Sigmoid colon (tissue), 7 donors: ENCODE measurements around the gene DYNC1I1. TPM values are rescaled to one million over a fixed set of nuclear protein-coding genes. Genes with fewer than 3 reads are reported as not detected.

ENCODE experiments used
- DNase-seq: peaks from one replicate; pipeline ENCODE4 v3.0.0-alpha.2; 2019
- H3K27ac ChIP-seq, 4 donors: fragments of 200-600 bp; sonication (generic); one replicate each; pipeline ENCODE4 v1.5.1; 2016 to 2019; ENCODE audit warnings: mild to moderate bottlenecking in 1 of 4
- H3K27me3 ChIP-seq, 3 donors: fragments of 200-600 bp; sonication (generic); one replicate each; pipeline ENCODE4 v1.5.1; 2019; ENCODE audit warnings: mild to moderate bottlenecking in 1 of 3
- H3K36me3 ChIP-seq, 4 donors: fragments of 200-600 bp; sonication (generic); one replicate each; pipeline ENCODE4 v1.5.1; 2016 to 2019
- H3K4me1 ChIP-seq, 4 donors: fragments of 200-600 bp; sonication (generic); one replicate each; pipeline ENCODE4 v1.5.1; 2017 to 2019
- H3K4me3 ChIP-seq, 4 donors: fragments of 200-600 bp; sonication (generic); one replicate each; pipeline ENCODE4 v1.5.1; 2017 to 2019; ENCODE audit warnings: mild to moderate bottlenecking in 2 of 4, moderate library complexity in 1 of 4
- H3K9me3 ChIP-seq, 4 donors: fragments of 200-600 bp in 3 of 4; sonication (generic) in 3 of 4; one replicate each; pipeline versions ENCODE4 v1.5.1 to v1.6.1; 2013 to 2019
- EP300 ChIP-seq, 4 donors: sonication (generic); formaldehyde crosslinking; IDR thresholded peaks; one replicate each; pipeline ENCODE4 v1.6.1; 2017; ENCODE audit warnings: antibody characterized with exemption in 4 of 4
- POLR2A ChIP-seq, 2 donors: fragments of 450-650 bp; IDR thresholded peaks; one replicate each; pipeline ENCODE4 v1.6.1; 2016; ENCODE audit warnings: antibody characterized with exemption in 2 of 2, mild to moderate bottlenecking in 2 of 2, moderate library complexity in 2 of 2
- POLR2AphosphoS5 ChIP-seq, 4 donors: sonication (generic); formaldehyde crosslinking; IDR thresholded peaks; one replicate each; pipeline ENCODE4 v1.6.1; 2017; ENCODE audit warnings: antibody characterized with exemption in 4 of 4
- WGBS, 2 donors: extraction: QIAGEN DNeasy Blood & Tissue Kit; methylation state at CpG; one replicate each; pipeline ENCODE4 v1.1.7; 2013; 5-methylcytosine and 5-hydroxymethylcytosine counted together
- intact Hi-C: fragments of 100-400 bp; cut with DNase I; formaldehyde crosslinking; loops from one replicate; pipeline ENCODE4 v1.15.1; 2023
- polyA plus RNA-seq, 3 donors: library from polyadenylated mRNA; stranded (reverse); fragments of 200-250 nt; gene quantifications; one replicate each; pipeline ENCODE4 v1.2.3, GENCODE V29; 2013
- total RNA-seq, 4 donors: library from RNA; depleted of rRNA; stranded (reverse); fragments of >200 nt; gene quantifications; one replicate each; pipeline ENCODE4 v1.1.0, GENCODE V29; 2016
- TF ChIP-seq, protein P1 (sequence below), 4 experiments: fragments of 450-650 bp in 3 of 4; fragments of 200-600 bp in 1 of 4; IDR thresholded peaks; one replicate each; pipeline ENCODE4 v1.5.1; 2016 to 2019; ENCODE audit warnings: antibody characterized with exemption in 4 of 4, mild to moderate bottlenecking in 3 of 4, moderate library complexity in 2 of 4
- donor health status: healthy with polysubstance abuse.
- donor health status: Bipolar disorder and iron deficiency.
- donor health status: healthy.

The DYNC1I1 gene
- total and polyA plus RNA-seq, 7 donors: 0.92 to 65.2 (median 45.1) TPM; not detected in 1

DNA sequence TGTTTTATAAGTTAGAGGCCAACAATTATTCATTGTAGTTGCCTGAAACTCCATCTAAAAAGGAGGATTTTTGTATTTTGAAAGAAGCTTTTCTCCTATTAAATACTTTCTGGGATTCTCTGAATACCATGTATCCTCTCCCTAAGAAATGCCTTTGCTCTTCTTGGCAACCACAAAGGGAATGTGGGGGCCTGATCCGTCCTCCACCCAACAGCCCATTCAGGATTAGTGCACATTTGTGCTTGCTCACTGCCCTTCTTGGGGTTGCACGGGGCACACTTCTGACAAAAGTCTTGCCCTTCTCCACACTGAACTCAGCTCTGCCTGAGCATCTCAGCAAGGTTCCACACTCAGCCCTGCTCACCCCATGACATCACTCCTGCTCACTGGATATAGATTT is 355.4 kb downstream of the DYNC1I1 start:
- intact Hi-C loops: no loop called here
- Histone ChIP-seq H3K36me3 (peaks cover 0 to 28% (median 5%) of the 10 kb centered on the region in 4 donors), H3K27me3 (no peaks in the 10 kb centered on the region), H3K27ac (no peak overlapping the region), H3K9me3 (no peaks in the 10 kb centered on the region), H3K4me1 (no peaks in the 10 kb centered on the region), H3K4me3 (no peak overlapping the region)
- TF ChIP-seq POLR2A (IDR thresholded peaks at IDR 0.05) (no peak), EP300 (IDR thresholded peaks at IDR 0.05) (no peak), POLR2AphosphoS5 (IDR thresholded peaks at IDR 0.05) (no peak)
- TF ChIP-seq, protein P1, sequence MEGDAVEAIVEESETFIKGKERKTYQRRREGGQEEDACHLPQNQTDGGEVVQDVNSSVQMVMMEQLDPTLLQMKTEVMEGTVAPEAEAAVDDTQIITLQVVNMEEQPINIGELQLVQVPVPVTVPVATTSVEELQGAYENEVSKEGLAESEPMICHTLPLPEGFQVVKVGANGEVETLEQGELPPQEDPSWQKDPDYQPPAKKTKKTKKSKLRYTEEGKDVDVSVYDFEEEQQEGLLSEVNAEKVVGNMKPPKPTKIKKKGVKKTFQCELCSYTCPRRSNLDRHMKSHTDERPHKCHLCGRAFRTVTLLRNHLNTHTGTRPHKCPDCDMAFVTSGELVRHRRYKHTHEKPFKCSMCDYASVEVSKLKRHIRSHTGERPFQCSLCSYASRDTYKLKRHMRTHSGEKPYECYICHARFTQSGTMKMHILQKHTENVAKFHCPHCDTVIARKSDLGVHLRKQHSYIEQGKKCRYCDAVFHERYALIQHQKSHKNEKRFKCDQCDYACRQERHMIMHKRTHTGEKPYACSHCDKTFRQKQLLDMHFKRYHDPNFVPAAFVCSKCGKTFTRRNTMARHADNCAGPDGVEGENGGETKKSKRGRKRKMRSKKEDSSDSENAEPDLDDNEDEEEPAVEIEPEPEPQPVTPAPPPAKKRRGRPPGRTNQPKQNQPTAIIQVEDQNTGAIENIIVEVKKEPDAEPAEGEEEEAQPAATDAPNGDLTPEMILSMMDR (IDR thresholded peaks at IDR 0.05): no peak
- DNase-seq: no peak
- WGBS, 2 donors: 88 to 89% methylated on average over 2 of the region's 2 CpGs

DNA sequence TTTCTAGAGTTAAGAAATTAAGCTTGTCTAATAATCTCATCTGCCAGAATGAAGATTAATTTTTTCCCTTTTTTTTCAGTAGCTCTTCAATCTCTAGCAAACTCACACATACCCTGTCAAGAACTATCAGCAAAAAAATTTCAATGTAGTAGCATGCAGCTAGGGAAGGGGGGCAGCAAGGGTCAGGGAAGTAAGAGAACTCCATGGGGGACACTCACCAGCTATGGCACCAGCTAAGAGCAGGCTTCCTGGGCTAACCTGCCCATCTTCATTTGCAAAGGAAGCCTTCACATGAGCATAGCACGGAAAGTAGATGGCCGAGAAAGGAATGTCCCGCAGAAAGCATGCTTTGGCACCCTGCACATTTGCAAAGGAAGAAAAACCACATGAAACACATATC is 359.2 kb downstream of the DYNC1I1 start:
- H3K9me3 ChIP-seq: no peaks in the 10 kb centered on the region
- DNase-seq: no peak
- H3K36me3 ChIP-seq: peaks cover 0 to 49% (median 5%) of the 10 kb centered on the region in 4 donors
- no peaks in the 10 kb centered on the region for H3K27me3 ChIP-seq
- WGBS, 2 donors: 96 to 97% methylated on average over 3 of the region's 3 CpGs
- H3K27ac ChIP-seq: no peak overlapping the region
- intact Hi-C loops: no loop called here
- H3K4me1 ChIP-seq: no peaks in the 10 kb centered on the region
- no peak overlapping the region for H3K4me3 ChIP-seq
- TF ChIP-seq EP300 (IDR thresholded peaks at IDR 0.05): no peak
- no peak for TF ChIP-seq POLR2A (IDR thresholded peaks at IDR 0.05)
- no peak for TF ChIP-seq POLR2AphosphoS5 (IDR thresholded peaks at IDR 0.05)
- TF ChIP-seq, protein P1 (IDR thresholded peaks at IDR 0.05): no peak

DNA sequence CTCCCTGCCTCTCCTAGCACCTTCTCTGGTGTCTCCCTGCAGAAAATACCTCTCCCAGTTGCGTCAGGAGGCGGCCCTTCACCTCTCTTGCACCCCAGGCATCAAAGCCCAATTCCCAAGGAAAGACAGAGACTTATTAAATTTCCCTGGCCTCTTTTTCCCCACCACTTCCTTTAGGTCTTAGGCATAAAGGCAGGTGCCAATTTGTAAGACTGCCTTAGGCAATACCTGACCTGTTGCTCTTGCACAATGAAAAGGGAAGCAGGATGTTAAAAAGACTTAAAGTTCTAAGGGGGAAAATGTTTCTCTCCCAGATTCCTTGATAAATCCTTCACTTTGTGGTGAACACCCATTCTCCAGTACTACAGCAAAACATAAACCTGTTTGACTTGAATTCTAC is 362.9 kb downstream of the DYNC1I1 start:
- intact Hi-C loops: no loop called here
- H3K27ac ChIP-seq: no peak overlapping the region
- peaks cover 0 to 43% (median 4%) of the 10 kb centered on the region in 4 donors for H3K36me3 ChIP-seq
- H3K9me3 ChIP-seq: no peaks in the 10 kb centered on the region
- no peak overlapping the region for H3K4me3 ChIP-seq
- no peaks in the 10 kb centered on the region for H3K27me3 ChIP-seq
- no peak for DNase-seq
- H3K4me1 ChIP-seq: no peaks in the 10 kb centered on the region
- WGBS, 2 donors: 97 to 99% methylated on average over 2 of the region's 2 CpGs
- TF ChIP-seq EP300 (IDR thresholded peaks at IDR 0.05): no peak
- TF ChIP-seq, protein P1 (IDR thresholded peaks at IDR 0.05): no peak

DNA sequence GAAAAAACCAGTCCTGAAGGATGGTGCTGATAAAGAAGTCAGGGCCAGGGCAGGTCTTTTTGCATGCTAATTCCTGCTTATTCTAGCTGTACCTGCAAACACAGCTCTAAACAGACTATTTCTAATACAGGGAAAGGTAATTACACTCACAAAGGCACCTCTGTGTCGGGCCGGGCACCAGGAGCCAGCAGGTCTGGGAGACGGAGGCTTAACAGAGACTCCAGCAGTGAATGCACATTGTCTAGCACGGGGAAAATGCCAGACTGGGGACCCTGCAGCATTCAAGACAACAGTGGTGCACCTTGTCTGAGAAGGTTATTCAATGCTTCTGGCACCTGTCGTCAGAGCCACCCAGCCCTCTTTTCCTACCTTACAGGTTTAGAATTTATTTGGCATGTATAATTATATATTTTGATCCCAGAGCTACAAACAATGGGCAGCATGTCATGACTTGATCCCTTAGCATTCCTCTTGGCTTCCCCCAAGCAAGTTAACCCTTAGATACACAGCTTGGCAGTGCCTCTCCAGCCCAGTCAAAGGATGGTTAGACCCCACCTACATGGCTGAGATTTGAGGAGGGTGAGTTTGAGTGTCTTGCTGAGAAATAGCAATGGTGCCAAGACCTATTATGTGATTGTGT is 364.4 kb downstream of the DYNC1I1 start:
- WGBS, 2 donors: 95 to 96% methylated on average over 5 of the region's 5 CpGs
- Histone ChIP-seq H3K27me3 (no peaks in the 10 kb centered on the region), H3K4me1 (no peaks in the 10 kb centered on the region), H3K27ac (no peak overlapping the region), H3K4me3 (no peak overlapping the region), H3K36me3 (peaks cover 0 to 29% (median 0%) of the 10 kb centered on the region in 4 donors), H3K9me3 (no peaks in the 10 kb centered on the region)
- intact Hi-C loops: no loop called here
- TF ChIP-seq EP300 (IDR thresholded peaks at IDR 0.05) (no peak), POLR2A (IDR thresholded peaks at IDR 0.05) (no peak), POLR2AphosphoS5 (IDR thresholded peaks at IDR 0.05) (no peak)
- TF ChIP-seq, protein P1 (IDR thresholded peaks at IDR 0.05): no peak
- no peak for DNase-seq
